Mucosa of descending colon (tissue), 3 donors: ENCODE measurements around the gene RHD. TPM values are rescaled to one million over a fixed set of nuclear protein-coding genes. Genes with fewer than 3 reads are reported as not detected.
"Not testable (repeated sequence)": the region's sequence is repeated elsewhere in the genome, so short reads cannot be mapped to it uniquely, and the experiment has no call there.

Experiments
- ATAC-seq: fragments of 200-7000 bp; cut with Tn5 transposase; one replicate; pipeline ENCODE4 v1.9.1; 2020; ENCODE audit warnings: mild to moderate bottlenecking, moderate library complexity
- DNase-seq, 3 donors: peaks; one replicate each; pipeline ENCODE4 v3.0.0-alpha.2; 2020
- H3K36me3 ChIP-seq: fragments of 200-600 bp; one replicate; pipeline ENCODE4 v1.8.0; 2021; ENCODE audit warnings: low read depth, mild to moderate bottlenecking
- H3K4me1 ChIP-seq: fragments of 200-600 bp; one replicate; pipeline ENCODE4 v1.8.0; 2021; ENCODE audit warnings: low read depth, mild to moderate bottlenecking
- H3K4me3 ChIP-seq: fragments of 200-600 bp; one replicate; pipeline ENCODE4 v1.8.0; 2021; ENCODE audit warnings: mild to moderate bottlenecking
- H3K9me3 ChIP-seq: fragments of 200-600 bp; one replicate; pipeline ENCODE4 v1.8.0; 2021; ENCODE audit warnings: mild to moderate bottlenecking
- intact Hi-C, 2 donors: fragments of 100-400 bp; cut with DNase I in 1 of 2; cut with micrococcal nuclease in 1 of 2; formaldehyde crosslinking; loops; one replicate each; pipeline versions ENCODE4 v1.11.0 to v1.11.1; 2022; cut with DNase I, micrococcal nuclease
- long read RNA-seq, 2 donors: library from polyadenylated mRNA; unstranded; transcript quantifications; one replicate each; pipeline ENCODE4 v2.0.0, GENCODE V29; 2019 to 2021
- total RNA-seq, 3 donors: library from RNA; stranded (reverse); fragmentation: NEBNext Ultra II Directional in 2 of 3; extraction: Animal tissue kit (Norgen Biotek cat#: 25700) in 2 of 3; gene quantifications; one replicate each; pipeline versions ENCODE4 v1.2.1 to v1.2.4, GENCODE V29; 2021 to 2023
- TF ChIP-seq, protein P1 (sequence below): fragments of 200-600 bp; IDR thresholded peaks from one replicate; pipeline ENCODE4 v1.8.0; 2022; ENCODE audit warnings: antibody characterized with exemption, mild to moderate bottlenecking
- donor health status: DM: no; HTN: no; CAD: no; lungs with moderate emphysema.
- donor health status: DM: no; HTN: no; CAD: no.
- donor health status: DM: no; HTN: yes; CAD: no.

The RHD gene
- not detected for total RNA-seq
- long read RNA-seq, donor 1, partial matches to known transcripts = 0 of 6 reads
- long read RNA-seq, donor 1, other reads (novel, unspliced or antisense) = 6 of 6 reads
- long read RNA-seq, donor 2 = 0 reads

DNA sequence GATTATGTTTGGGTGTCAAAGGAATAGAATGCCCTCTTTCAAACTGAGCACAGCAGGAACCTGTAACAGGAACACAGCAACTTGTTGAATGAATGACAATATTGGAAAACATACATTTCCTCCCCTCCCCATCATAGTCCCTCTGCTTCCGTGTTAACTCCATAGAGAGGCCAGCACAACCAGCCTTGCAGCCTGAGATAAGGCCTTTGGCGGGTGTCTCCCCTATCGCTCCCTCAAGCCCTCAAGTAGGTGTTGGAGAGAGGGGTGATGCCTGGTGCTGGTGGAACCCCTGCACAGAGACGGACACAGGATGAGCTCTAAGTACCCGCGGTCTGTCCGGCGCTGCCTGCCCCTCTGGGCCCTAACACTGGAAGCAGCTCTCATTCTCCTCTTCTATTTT lies at the start of gene RHD:
Gene RHD (plus strand): TSS at position 272 of the 400 bp plus-strand sequence. CDS start 39 bp downstream, at position 311.
- H3K36me3 ChIP-seq, DNase-seq, ATAC-seq, intact Hi-C loops, H3K9me3 ChIP-seq, H3K4me1 ChIP-seq, H3K4me3 ChIP-seq: not testable (repeated sequence)

DNA sequence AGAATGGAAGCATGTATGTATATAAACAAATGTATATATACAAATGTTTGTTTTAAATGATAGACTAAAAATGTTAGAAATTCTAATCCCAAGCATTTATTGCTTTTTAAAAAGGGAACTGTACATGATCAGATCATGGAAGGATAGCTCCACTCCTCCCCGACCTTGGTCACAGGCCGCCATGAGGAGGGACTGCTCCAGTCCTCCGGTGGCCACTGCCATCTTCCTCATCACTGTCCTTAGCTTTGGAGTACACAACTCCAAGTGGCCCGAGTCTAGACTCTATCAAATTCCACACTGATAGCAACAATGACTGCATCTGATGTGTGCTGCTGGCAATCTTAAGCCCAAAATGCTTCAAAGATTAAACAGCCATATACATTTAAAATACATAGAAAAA lies 49.7 kb upstream of the RHD start:
- no peaks in the 10 kb centered on the region for H3K9me3 ChIP-seq
- H3K4me1 ChIP-seq = peaks cover 2% of the 10 kb centered on the region
- DNase-seq (no peak), ATAC-seq (no peak)
- TF ChIP-seq, protein P1, sequence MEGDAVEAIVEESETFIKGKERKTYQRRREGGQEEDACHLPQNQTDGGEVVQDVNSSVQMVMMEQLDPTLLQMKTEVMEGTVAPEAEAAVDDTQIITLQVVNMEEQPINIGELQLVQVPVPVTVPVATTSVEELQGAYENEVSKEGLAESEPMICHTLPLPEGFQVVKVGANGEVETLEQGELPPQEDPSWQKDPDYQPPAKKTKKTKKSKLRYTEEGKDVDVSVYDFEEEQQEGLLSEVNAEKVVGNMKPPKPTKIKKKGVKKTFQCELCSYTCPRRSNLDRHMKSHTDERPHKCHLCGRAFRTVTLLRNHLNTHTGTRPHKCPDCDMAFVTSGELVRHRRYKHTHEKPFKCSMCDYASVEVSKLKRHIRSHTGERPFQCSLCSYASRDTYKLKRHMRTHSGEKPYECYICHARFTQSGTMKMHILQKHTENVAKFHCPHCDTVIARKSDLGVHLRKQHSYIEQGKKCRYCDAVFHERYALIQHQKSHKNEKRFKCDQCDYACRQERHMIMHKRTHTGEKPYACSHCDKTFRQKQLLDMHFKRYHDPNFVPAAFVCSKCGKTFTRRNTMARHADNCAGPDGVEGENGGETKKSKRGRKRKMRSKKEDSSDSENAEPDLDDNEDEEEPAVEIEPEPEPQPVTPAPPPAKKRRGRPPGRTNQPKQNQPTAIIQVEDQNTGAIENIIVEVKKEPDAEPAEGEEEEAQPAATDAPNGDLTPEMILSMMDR = no peak
- intact Hi-C loops = loop anchor here in 1 of 2 donors (10.0 kb wide), 1 partner anchor 568 kb away; no protein-coding TSS in a partner anchor
- no peak overlapping the region for H3K4me3 ChIP-seq
- peaks cover 5% of the 10 kb centered on the region for H3K36me3 ChIP-seq

DNA sequence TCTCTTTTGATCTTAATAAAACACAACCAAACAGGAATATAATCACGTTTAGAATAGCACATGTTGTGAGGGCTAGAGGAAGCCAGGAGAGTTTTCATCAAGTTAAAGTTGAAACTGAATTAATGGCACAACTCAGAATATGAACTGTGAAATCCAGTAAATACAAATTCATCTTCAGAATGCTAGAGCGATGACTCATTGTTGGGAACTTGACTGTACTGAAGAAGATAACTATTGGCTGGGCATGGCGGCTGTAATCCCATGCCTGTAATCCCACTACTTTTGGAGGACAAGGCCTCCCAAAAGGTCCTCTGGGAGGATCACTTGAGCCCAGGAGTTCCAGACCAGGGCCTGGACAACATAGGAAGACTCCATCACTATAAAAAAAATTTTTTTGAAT lies 48.8 kb upstream of the RHD start:
- H3K4me3 ChIP-seq = no peak overlapping the region
- peaks cover 5% of the 10 kb centered on the region for H3K36me3 ChIP-seq
- DNase-seq (no peak), ATAC-seq (no peak)
- intact Hi-C loops = loop anchor here in 1 of 2 donors (10.0 kb wide), 1 partner anchor 569 kb away; no protein-coding TSS in a partner anchor
- no peaks in the 10 kb centered on the region for H3K9me3 ChIP-seq
- TF ChIP-seq, protein P1 = no peak
- H3K4me1 ChIP-seq = peaks cover 2% of the 10 kb centered on the region

DNA sequence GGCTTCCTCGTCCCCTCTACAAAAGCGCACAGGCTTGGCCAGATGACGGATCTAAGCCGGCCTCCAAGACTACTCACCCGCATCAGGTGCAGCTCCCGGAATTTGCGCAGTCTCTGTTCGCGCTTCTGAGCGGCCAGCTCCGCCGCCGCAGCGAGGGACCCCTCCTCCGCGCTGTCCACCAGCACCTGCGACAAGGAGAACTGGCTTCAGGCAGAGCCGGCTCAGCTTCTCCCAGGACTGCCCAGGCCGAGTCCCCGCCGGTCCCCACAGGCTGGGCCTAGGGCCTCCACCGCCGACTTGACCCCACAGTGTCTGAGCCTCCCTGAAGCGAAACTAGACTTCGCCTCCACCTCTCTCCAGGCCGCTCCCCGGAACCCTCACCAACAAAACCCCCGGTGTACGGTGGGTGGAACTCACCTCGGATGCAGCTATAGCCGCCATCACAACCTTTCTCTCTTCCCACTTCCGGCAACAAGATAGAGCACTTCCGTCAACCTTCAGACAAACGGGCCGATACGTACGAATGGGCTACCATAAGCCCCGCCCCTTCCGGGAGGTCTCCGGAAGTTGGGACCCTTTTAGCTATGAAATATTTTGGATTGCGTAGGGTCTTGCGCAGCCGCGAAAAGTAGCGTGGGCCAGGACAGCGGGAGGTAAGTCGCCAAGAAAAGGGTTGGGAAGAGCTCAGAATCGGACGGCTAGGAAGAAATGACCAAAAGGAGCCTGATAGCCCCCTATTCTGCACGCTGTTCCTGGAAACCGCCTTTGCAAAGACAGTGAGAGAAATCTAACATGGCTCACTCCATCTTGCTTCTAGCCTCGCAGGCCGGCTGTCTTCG lies 40.1 kb upstream of the RHD start, which contains the start of gene SYF2:
Gene SYF2 (minus strand): TSS at position 476 of the 839 bp plus-strand sequence. CDS start 35 bp downstream, at position 441.
- H3K4me3 ChIP-seq = peak within 1 kb of the TSS; percentile 33
- intact Hi-C loops = no loop called here
- peaks cover 21% of the 10 kb centered on the region for H3K4me1 ChIP-seq
- no peaks in the 10 kb centered on the region for H3K9me3 ChIP-seq
- peak; percentile 90 to 94 (median 93) for DNase-seq
- TF ChIP-seq, protein P1 = no peak
- peak; percentile 95 for ATAC-seq
- H3K36me3 ChIP-seq = no peaks in the 10 kb centered on the region

DNA sequence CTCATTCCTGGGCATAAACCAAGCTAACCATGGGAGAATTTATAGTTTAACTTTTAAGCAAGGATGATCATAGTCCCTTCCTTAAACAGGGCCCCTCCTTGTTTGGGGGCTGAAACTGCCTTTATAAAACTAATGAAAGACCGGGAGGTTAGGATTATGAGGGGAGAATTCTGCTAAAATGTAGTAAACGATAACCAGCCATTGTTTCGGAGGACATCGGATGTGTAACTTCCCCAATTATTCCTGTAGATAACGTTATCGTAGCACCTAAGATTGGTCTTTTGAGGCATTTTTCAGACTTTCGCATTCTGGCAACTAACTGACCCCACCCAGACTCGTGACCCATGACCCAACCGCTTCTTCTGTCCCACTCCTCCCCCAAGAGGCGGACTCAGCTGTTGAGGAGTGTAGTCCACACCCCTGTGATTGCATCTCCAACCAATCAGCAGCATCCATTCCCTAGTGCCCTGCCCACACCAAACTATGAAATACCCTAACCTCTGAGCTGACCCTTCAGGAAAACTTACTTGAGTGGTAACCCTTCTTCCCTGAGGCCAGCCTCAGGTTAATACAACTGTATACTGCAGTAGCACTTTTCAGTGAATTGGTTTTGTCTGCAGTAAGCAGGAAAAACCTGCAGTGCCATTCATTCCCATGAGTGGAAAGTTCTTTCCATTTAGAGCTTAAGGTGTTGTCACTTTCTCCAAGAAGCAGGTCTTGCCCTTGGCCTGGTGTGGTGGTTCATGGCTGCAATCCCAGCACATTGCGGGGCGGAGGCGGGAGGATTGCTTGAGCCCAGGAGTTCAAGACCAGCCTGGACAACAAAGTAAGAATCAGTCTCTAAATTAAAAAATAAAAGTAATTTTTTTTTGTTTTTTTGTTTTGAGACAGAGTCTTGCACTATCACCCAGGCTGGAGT lies 39.2 kb upstream of the RHD start:
- intact Hi-C loops = no loop called here
- TF ChIP-seq, protein P1 = no peak

DNA sequence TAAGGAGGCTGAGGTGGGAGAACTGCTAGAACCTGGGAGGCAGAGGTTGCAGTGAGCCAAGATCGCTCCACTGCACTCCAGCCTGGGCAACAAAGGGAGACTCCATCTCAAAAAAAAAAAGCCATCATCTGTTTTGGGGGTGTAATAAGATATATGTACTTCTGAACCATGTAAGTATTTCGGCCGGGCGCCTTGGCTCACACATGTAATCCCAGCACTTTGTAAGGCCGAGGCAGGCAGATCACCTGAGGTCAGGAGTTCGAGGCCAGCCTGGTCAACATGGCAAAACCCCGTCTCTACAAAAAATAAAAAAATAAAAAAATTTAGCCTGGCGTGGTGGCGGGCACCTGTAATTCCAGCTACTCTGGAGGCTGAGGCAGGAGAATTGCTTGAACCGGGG lies 36.9 kb upstream of the RHD start:
- intact Hi-C loops, H3K4me3 ChIP-seq, DNase-seq, H3K9me3 ChIP-seq, ATAC-seq, H3K36me3 ChIP-seq: not testable (repeated sequence)
- H3K4me1 ChIP-seq = peaks cover 30% of the 10 kb centered on the region

More for the DNA sequence above, 39.2 kb upstream of the RHD start:
- Histone ChIP-seq H3K4me3 (peak overlapping the region; percentile 33), H3K4me1 (peaks cover 21% of the 10 kb centered on the region), H3K9me3 (no peaks in the 10 kb centered on the region), H3K36me3 (no peaks in the 10 kb centered on the region)
- ATAC-seq (peak; percentile 96), DNase-seq (peak; percentile 81 to 94 (median 88))

DNA sequence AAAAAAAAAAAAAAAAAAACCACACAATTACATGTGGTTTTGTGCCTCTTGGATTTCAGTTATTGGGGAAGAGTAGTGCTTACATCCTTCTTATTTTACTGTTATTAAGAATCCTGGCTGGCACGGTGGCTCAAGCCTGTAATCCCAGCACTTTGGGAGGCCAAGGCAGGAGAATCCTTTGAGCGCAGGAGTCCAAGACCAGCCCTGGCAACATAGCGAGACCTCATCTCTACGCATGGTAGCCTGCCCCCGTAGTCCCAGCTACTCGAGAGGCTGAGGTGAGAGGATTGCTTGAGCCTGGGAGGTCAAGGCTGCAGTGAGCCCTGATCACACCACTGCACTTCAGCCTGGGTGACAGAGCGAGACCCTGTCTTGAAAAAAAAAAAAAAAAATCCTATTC lies 36.0 kb upstream of the RHD start:
- intact Hi-C loops = not testable (repeated sequence)

More for the DNA sequence above, 36.0 kb upstream of the RHD start:
- not testable (repeated sequence) for H3K9me3 ChIP-seq, ATAC-seq, DNase-seq, H3K4me3 ChIP-seq, H3K36me3 ChIP-seq
- peaks cover 30% of the 10 kb centered on the region for H3K4me1 ChIP-seq
